ENCODE data around the gene KCNMB1.

DNA sequence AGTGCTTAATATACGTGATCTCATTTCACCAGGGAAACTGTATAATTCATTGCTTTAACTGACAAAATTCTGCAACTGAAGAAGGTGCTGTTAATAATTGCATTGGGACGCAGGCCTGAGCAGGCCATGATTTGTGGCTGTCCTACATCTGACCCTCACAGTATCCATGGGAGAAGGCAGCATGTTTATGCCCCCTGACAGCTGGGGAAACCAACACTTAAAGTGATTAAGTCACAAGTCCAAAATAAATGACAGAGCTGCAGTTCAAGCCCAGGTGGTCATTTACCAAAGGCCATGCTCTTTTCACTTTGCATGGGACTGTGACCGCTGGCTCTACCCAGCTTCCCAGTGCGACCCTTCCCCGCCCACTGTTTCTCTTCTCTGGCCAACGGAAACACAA, 30.5 kb upstream of the KCNMB1 start:
- TF ChIP-seq, protein P1, sequence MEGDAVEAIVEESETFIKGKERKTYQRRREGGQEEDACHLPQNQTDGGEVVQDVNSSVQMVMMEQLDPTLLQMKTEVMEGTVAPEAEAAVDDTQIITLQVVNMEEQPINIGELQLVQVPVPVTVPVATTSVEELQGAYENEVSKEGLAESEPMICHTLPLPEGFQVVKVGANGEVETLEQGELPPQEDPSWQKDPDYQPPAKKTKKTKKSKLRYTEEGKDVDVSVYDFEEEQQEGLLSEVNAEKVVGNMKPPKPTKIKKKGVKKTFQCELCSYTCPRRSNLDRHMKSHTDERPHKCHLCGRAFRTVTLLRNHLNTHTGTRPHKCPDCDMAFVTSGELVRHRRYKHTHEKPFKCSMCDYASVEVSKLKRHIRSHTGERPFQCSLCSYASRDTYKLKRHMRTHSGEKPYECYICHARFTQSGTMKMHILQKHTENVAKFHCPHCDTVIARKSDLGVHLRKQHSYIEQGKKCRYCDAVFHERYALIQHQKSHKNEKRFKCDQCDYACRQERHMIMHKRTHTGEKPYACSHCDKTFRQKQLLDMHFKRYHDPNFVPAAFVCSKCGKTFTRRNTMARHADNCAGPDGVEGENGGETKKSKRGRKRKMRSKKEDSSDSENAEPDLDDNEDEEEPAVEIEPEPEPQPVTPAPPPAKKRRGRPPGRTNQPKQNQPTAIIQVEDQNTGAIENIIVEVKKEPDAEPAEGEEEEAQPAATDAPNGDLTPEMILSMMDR (IDR thresholded peaks at IDR 0.05), result no peak
- TF ChIP-seq POLR2AphosphoS5 (IDR thresholded peaks at IDR 0.05), result no peak
